ENCODE data around the gene CYP3A5. TPM values are rescaled to one million over a fixed set of nuclear protein-coding genes. Genes with fewer than 3 reads are reported as not detected.

The CYP3A5 gene
- total RNA-seq, 4 donors from 2014 or later: 0.91 to 4.6 (median 2.3) TPM

- H3K27me3 ChIP-seq: no peaks in the 10 kb centered on the region
- no peaks in the 10 kb centered on the region for H3K4me1 ChIP-seq
- DNase-seq (ENCODE audit: extremely low spot score): peak; percentile 77
- H3K9me3 ChIP-seq: no peaks in the 10 kb centered on the region
- no peak overlapping the region for H3K4me3 ChIP-seq
- intact Hi-C loops (cut with DNase I): no loop called here
- H3K27ac ChIP-seq (replicated peaks in 1 of 4): no peak overlapping the region
- peaks cover 16 to 89% (median 60%) of the 10 kb centered on the region in 4 donors for H3K36me3 ChIP-seq
- 56% methylated on average over 9 of the region's 9 CpGs for WGBS
- no peak for TF ChIP-seq CTCF (IDR thresholded peaks at IDR 0.05)
- TF ChIP-seq EP300 (IDR thresholded peaks at IDR 0.05): no peak
- TF ChIP-seq POLR2AphosphoS5 (IDR thresholded peaks at IDR 0.05): no peak
- TF ChIP-seq POLR2A (IDR thresholded peaks at IDR 0.05; ENCODE audit: low read depth): no peak
These were observed 48.3 kb downstream of the CYP3A5 start for GRCh38 chr7:99631295-99632109.

- peaks cover 30 to 100% (median 78%) of the 10 kb centered on the region in 4 donors for H3K36me3 ChIP-seq
- TF ChIP-seq EP300 (IDR thresholded peaks at IDR 0.05) (no peak), POLR2AphosphoS5 (IDR thresholded peaks at IDR 0.05) (no peak), POLR2A (IDR thresholded peaks at IDR 0.05; ENCODE audit: low read depth) (no peak), CTCF (IDR thresholded peaks at IDR 0.05) (no peak)
- no peaks in the 10 kb centered on the region for H3K27me3 ChIP-seq
- no peaks in the 10 kb centered on the region for H3K9me3 ChIP-seq
- no peak overlapping the region for H3K27ac ChIP-seq (replicated peaks in 1 of 4)
- no peak for DNase-seq (ENCODE audit: extremely low spot score)
- intact Hi-C loops (cut with DNase I): no loop called here
- H3K4me3 ChIP-seq: no peak overlapping the region
- no peaks in the 10 kb centered on the region for H3K4me1 ChIP-seq
- WGBS: 85% methylated on average over 4 of the region's 20 CpGs
These were observed 50.2 kb downstream of the CYP3A5 start for GRCh38 chr7:99629643-99630042.

- Histone ChIP-seq H3K27me3 (no peaks in the 10 kb centered on the region), H3K36me3 (peaks cover 39 to 100% (median 79%) of the 10 kb centered on the region in 4 donors)
These were observed 51.0 kb downstream of the CYP3A5 start for GRCh38 chr7:99628471-99629465.

GRCh38 chr7:99627513-99627912 is 52.3 kb downstream of the CYP3A5 start:
- DNase-seq (ENCODE audit: extremely low spot score): no peak
- Histone ChIP-seq H3K27me3 (no peaks in the 10 kb centered on the region), H3K36me3 (peaks cover 46 to 100% (median 87%) of the 10 kb centered on the region in 4 donors), H3K9me3 (no peaks in the 10 kb centered on the region), H3K4me1 (no peaks in the 10 kb centered on the region), H3K4me3 (no peak overlapping the region), H3K27ac (replicated peaks in 1 of 4) (no peak overlapping the region)
- TF ChIP-seq POLR2AphosphoS5 (IDR thresholded peaks at IDR 0.05) (no peak), POLR2A (IDR thresholded peaks at IDR 0.05; ENCODE audit: low read depth) (no peak), CTCF (IDR thresholded peaks at IDR 0.05) (no peak), EP300 (IDR thresholded peaks at IDR 0.05) (no peak)
- WGBS: 90% methylated on average over 11 of the region's 11 CpGs
- intact Hi-C loops (cut with DNase I): no loop called here

More at GRCh38 chr7:99628471-99629465, 51.0 kb downstream of the CYP3A5 start:
- H3K9me3 ChIP-seq: no peaks in the 10 kb centered on the region
- no peaks in the 10 kb centered on the region for H3K4me1 ChIP-seq
- WGBS: 76% methylated on average over 14 of the region's 14 CpGs
- intact Hi-C loops (cut with DNase I): no loop called here
- H3K4me3 ChIP-seq: no peak overlapping the region
- no peak for TF ChIP-seq POLR2A (IDR thresholded peaks at IDR 0.05; ENCODE audit: low read depth)
- TF ChIP-seq CTCF (IDR thresholded peaks at IDR 0.05): no peak
- TF ChIP-seq POLR2AphosphoS5 (IDR thresholded peaks at IDR 0.05): no peak
- no peak for TF ChIP-seq EP300 (IDR thresholded peaks at IDR 0.05)
- no peak overlapping the region for H3K27ac ChIP-seq (replicated peaks in 1 of 4)
- peak; percentile 39 for DNase-seq (ENCODE audit: extremely low spot score)

All from esophagus muscularis mucosa (tissue), 4 donors.